Gastrocnemius medialis (tissue), 4 donors: ENCODE measurements around the gene TMEM126B. TPM values are rescaled to one million over a fixed set of nuclear protein-coding genes. Genes with fewer than 3 reads are reported as not detected.

Source experiments
- ATAC-seq, 2 donors: fragments of 150-250 bp; one replicate each; pipeline ENCODE4 v1.9.1; 2016
- DNase-seq, 2 donors: peaks; one replicate each; pipeline ENCODE4 v3.0.0-alpha.2; 2019
- H3K27ac ChIP-seq, 4 donors: fragments of 200-600 bp; sonication (generic); 1 replicate in 1 of 4; 2 replicates in 3 of 4; pipeline ENCODE4 v1.5.1; 2016 to 2018; ENCODE audit warnings: mild to moderate bottlenecking in 2 of 4, moderate library complexity in 1 of 4
- H3K27me3 ChIP-seq, 3 donors: fragments of 200-600 bp; sonication (generic) in 2 of 3; 1 replicate in 1 of 3; 2 replicates in 2 of 3; pipeline versions ENCODE4 v1.5.1 to v1.6.0; 2016 to 2019; ENCODE audit warnings: mild to moderate bottlenecking in 1 of 3, moderate library complexity in 1 of 3
- H3K36me3 ChIP-seq, 2 donors: fragments of 200-600 bp; sonication (generic) in 1 of 2; one replicate each; pipeline ENCODE4 v1.5.1; 2017 to 2018
- H3K4me1 ChIP-seq, 2 donors: fragments of 200-600 bp; sonication (generic) in 1 of 2; one replicate each; pipeline ENCODE4 v1.5.1; 2016 to 2017; ENCODE audit warnings: mild to moderate bottlenecking in 2 of 2
- H3K4me3 ChIP-seq, 4 donors: fragments of 200-600 bp; sonication (generic) in 3 of 4; 1 replicate in 1 of 4; 2 replicates in 3 of 4; pipeline ENCODE4 v1.5.1; 2016 to 2019; ENCODE audit warnings: mild to moderate bottlenecking in 2 of 4
- H3K9me3 ChIP-seq, 3 donors: fragments of 200-600 bp; sonication (generic) in 2 of 3; 1 replicate in 1 of 3; 2 replicates in 2 of 3; pipeline ENCODE4 v1.5.1; 2016 to 2019
- POLR2A ChIP-seq, 2 donors: fragments of 450-650 bp; IDR thresholded peaks; one replicate each; pipeline ENCODE4 v1.6.1; 2017; ENCODE audit warnings: antibody characterized with exemption in 2 of 2, mild to moderate bottlenecking in 2 of 2, moderate library complexity in 2 of 2
- in situ Hi-C, 4 donors: fragments of 200-750 bp; cut with MboI; loops; one replicate each; pipeline versions ENCODE4 v1.15.0 to v1.8.0; 2017; ENCODE audit warnings: low sequenced_read_pairs in 4 of 4
- intact Hi-C: fragments of 100-400 bp; cut with DNase I; formaldehyde crosslinking; loops from one replicate; pipeline ENCODE4 v1.15.1; 2023; ENCODE audit warnings: low total_unique reads
- total RNA-seq, 4 donors: library from RNA; depleted of rRNA; stranded (reverse); fragments of >200 nt; gene quantifications; one replicate each; pipeline versions ENCODE4 v1.1.0 to v1.2.3, GENCODE V29; 2016
- TF ChIP-seq, protein P1 (sequence below), 5 experiments: fragments of 450-650 bp in 3 of 5; fragments of 200-600 bp in 2 of 5; sonication (generic) in 2 of 5; IDR thresholded peaks in 4 of 5; conservative IDR thresholded peaks in 1 of 5; 1 replicate in 4 of 5; 2 replicates in 1 of 5; pipeline ENCODE4 v1.5.1; 2016 to 2019; ENCODE audit warnings: antibody characterized with exemption in 5 of 5, mild to moderate bottlenecking in 3 of 5, moderate library complexity in 3 of 5

The TMEM126B gene
- total RNA-seq, 4 donors from 2014 or later = 13.6 to 38.6 (median 28.6) TPM

DNA sequence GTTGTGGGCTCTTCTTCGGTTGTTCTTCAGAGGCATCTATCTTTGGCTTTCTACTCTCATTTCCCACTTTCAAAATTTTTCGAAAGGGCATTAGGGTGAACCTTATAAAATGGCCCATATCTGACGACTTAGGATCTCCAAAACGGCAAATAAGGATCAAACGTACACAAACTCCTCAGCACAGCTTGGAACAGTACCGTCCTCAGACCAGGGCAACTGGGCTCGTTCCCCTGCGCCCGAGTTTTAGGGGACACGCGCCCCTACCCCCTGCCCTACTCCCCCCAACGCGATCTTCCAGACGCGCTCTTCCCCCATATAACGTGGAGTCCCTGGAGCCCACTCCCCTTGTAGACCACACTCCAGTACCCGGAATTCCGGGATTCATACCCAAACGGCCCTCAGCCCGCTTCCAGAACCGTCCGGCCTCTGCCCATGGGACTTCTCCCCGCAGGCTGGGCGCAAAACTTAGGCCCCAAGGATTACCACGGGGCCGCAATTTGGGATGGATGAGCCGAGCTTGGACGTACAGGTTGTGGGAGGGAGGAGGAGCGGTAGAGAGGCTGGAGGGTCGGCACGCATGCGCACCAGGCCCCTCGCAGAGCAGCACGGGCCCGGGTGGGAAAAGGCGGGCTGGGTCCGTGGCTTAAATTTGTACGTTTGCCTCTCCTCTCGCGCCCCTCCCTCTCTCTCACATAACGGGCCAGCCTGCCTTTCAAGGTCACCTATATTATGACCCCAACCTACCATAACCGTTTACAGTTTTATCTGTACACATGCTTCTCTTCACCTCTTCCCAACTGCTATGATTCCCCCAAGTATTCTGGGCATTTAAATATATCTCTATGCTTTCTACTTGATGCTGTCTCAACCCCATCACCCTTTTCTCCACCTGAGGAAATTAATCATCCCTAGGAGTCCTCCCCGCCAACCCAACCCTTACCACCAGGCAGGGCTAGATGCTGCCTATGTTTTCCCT is 54.2 kb downstream of the TMEM126B start:
- H3K4me1 ChIP-seq = peaks cover 14 to 17% of the 10 kb centered on the region in 2 donors
- H3K27me3 ChIP-seq = no peaks in the 10 kb centered on the region
- no peaks in the 10 kb centered on the region for H3K9me3 ChIP-seq
- H3K4me3 ChIP-seq = peak overlapping the region; percentile 57 to 85 (median 66)
- peak overlapping the region in 2 of 4 donors; percentile 29 to 39 for H3K27ac ChIP-seq
- ATAC-seq (no peak), DNase-seq (peak; percentile 20 to 51)
- TF ChIP-seq, protein P1, sequence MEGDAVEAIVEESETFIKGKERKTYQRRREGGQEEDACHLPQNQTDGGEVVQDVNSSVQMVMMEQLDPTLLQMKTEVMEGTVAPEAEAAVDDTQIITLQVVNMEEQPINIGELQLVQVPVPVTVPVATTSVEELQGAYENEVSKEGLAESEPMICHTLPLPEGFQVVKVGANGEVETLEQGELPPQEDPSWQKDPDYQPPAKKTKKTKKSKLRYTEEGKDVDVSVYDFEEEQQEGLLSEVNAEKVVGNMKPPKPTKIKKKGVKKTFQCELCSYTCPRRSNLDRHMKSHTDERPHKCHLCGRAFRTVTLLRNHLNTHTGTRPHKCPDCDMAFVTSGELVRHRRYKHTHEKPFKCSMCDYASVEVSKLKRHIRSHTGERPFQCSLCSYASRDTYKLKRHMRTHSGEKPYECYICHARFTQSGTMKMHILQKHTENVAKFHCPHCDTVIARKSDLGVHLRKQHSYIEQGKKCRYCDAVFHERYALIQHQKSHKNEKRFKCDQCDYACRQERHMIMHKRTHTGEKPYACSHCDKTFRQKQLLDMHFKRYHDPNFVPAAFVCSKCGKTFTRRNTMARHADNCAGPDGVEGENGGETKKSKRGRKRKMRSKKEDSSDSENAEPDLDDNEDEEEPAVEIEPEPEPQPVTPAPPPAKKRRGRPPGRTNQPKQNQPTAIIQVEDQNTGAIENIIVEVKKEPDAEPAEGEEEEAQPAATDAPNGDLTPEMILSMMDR (IDR thresholded peaks at IDR 0.05 in 4 of 5, conservative IDR thresholded peaks at IDR 0.05 in 1 of 5) = no peak
- intact Hi-C loops (no loop called here), in situ Hi-C loops (no loop called here)
- no peaks in the 10 kb centered on the region for H3K36me3 ChIP-seq

DNA sequence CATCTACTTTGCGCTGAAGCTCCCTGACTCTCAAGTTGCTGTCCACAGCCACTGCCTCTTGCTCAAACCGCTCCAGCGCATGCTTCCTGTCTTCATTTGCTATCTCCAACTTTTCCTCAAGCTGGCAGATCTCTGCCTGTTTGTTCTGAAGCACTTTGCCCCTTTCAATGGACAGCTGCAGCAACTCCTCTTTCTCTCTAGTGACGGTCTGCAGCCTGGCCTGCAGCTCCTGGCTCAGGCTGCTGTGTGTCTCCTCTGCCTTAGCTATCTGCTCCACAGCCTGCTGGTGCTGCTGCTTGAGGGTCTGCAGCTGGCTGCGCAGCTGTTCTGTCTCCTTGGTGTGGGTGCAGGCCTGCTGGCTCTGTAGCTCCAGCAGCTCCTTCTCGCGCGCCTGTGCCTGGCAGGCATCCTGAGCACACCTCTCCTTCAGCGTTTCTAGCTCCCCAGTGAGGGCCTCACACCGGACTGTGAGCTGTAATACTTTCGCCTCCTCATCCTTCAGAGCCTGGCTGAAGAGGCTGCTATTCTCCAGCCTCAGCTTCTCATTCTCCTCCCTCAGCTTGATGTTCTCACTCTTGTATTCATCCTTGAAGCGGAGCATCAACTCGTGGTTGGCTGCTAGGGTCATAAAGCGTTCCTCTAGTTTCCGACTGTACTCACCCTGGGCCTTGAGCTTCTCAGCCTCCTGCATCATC is 56.9 kb downstream of the TMEM126B start:
- ATAC-seq = no peak
- Histone ChIP-seq H3K36me3 (no peaks in the 10 kb centered on the region), H3K27me3 (no peaks in the 10 kb centered on the region), H3K9me3 (no peaks in the 10 kb centered on the region), H3K27ac (peak overlapping the region; percentile 55 to 71 (median 62)), H3K4me1 (peaks cover 14 to 17% of the 10 kb centered on the region in 2 donors), H3K4me3 (peak overlapping the region; percentile 49 to 65 (median 58))
- in situ Hi-C loops = no loop called here
- no peak for DNase-seq
- intact Hi-C loops = no loop called here
- TF ChIP-seq, protein P1 (IDR thresholded peaks at IDR 0.05 in 4 of 5, conservative IDR thresholded peaks at IDR 0.05 in 1 of 5) = no peak
- no peak for TF ChIP-seq POLR2A (IDR thresholded peaks at IDR 0.05)

DNA sequence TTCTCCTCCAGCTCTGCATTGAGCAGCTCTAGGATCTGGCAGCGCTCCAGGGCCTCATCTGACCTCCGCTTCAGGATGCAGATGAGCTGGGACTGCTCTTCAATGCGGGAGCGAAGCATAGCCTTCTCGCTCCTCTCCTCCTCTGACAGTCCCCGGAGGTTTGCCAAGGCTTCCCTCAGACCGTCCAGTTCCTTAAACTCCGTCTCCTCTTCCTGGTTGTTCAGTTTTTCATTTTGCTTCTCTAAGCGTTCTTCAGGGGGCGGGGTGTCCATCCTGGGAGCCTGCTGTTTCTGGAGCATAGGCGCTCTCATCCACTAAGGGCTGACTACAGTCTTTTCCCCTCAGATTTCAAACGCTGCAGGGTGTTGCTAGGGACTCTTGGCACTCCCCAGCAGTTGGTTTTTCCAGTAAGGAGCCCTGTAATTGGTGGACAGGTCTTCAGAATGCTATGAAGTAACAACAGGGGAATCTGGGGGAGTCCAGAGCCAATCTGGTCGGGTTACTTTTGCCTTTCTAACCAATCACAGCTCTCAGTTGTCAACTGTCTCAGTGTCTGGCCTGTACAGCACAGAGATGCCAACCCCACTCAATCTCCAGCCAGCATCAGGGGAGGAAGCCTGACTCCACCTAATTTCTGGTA is 57.5 kb downstream of the TMEM126B start, which contains the start of gene CCDC89:
CCDC89 (minus strand) TSS at position 376 of the 640 bp plus-strand sequence; CDS start at position 311, 65 bp downstream.
- peaks cover 14 to 17% of the 10 kb centered on the region in 2 donors for H3K4me1 ChIP-seq
- H3K4me3 ChIP-seq = peak within 1 kb of the TSS; percentile 49 to 65 (median 58)
- H3K9me3 ChIP-seq = no peaks in the 10 kb centered on the region
- H3K27me3 ChIP-seq = no peaks in the 10 kb centered on the region
- intact Hi-C loops = loop anchor here (1.0 kb wide), 1 partner anchor 58 kb away; the partner anchor contains the start of gene TMEM126B
- ATAC-seq = peak; percentile 99 to 100
- H3K27ac ChIP-seq = peak within 1 kb of the TSS; percentile 55 to 71 (median 62)
- in situ Hi-C loops = no loop called here
- peak; percentile 75 to 84 for DNase-seq
- no peaks in the 10 kb centered on the region for H3K36me3 ChIP-seq
- TF ChIP-seq, protein P1 (IDR thresholded peaks at IDR 0.05 in 4 of 5, conservative IDR thresholded peaks at IDR 0.05 in 1 of 5) = no peak
- no peak for TF ChIP-seq POLR2A (IDR thresholded peaks at IDR 0.05)

Other genes with a start within 250 kb of the TMEM126B start
- gene DLG2, start 1.2 kb upstream of the TMEM126B start, total RNA-seq = 1 to 10 TPM; 1.3 to 4.7 (median 2.4) TPM
- 10 to 100 TPM; 23.9 to 46.8 (median 35.3) TPM for gene TMEM126A, start 19.4 kb downstream of the TMEM126B start, total RNA-seq
- 10 to 100 TPM; 15.3 to 52.3 (median 16.4) TPM for gene CREBZF, start 36.5 kb downstream of the TMEM126B start, total RNA-seq
- under 1 TPM in 1 of 4 donors, not detected in 3; 0.29 TPM for gene CCDC89, start 57.6 kb downstream of the TMEM126B start, total RNA-seq
- 10 to 100 TPM in 1 of 4 donors, 1 to 10 TPM in 2, under 1 TPM in 1; 0.97 to 11.9 (median 2.7) TPM for gene SYTL2, start 182.5 kb downstream of the TMEM126B start, total RNA-seq
- not detected for gene CCDC83, start 226.8 kb downstream of the TMEM126B start, total RNA-seq